Fibroblast of mammary gland (primary cell): Measurements from ENCODE around the gene USP21.
"Not testable (repeated sequence)": the region's sequence is repeated elsewhere in the genome, so short reads cannot be mapped to it uniquely, and the experiment has no call there.

ENCODE experiments used
- DNase-seq: peaks from one replicate; pipeline ENCODE4 v3.0.0-alpha.2; 2010; ENCODE audit warnings: low read depth
- H3K4me3 ChIP-seq: 2 replicates; pipeline ENCODE4 v1.5.1; 2011; ENCODE audit warnings: low read depth, mild to moderate bottlenecking, low read length, moderate library complexity; ENCODE audit not compliant: control insufficient read depth
- TF ChIP-seq, protein P1 (sequence below): conservative IDR thresholded peaks from 2 replicates; pipeline ENCODE4 v1.5.1; 2011; ENCODE audit warnings: low read depth, low read length, inconsistent platforms; ENCODE audit not compliant: control insufficient read depth, insufficient read depth

Gene USP21, protein sequence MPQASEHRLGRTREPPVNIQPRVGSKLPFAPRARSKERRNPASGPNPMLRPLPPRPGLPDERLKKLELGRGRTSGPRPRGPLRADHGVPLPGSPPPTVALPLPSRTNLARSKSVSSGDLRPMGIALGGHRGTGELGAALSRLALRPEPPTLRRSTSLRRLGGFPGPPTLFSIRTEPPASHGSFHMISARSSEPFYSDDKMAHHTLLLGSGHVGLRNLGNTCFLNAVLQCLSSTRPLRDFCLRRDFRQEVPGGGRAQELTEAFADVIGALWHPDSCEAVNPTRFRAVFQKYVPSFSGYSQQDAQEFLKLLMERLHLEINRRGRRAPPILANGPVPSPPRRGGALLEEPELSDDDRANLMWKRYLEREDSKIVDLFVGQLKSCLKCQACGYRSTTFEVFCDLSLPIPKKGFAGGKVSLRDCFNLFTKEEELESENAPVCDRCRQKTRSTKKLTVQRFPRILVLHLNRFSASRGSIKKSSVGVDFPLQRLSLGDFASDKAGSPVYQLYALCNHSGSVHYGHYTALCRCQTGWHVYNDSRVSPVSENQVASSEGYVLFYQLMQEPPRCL

DNA sequence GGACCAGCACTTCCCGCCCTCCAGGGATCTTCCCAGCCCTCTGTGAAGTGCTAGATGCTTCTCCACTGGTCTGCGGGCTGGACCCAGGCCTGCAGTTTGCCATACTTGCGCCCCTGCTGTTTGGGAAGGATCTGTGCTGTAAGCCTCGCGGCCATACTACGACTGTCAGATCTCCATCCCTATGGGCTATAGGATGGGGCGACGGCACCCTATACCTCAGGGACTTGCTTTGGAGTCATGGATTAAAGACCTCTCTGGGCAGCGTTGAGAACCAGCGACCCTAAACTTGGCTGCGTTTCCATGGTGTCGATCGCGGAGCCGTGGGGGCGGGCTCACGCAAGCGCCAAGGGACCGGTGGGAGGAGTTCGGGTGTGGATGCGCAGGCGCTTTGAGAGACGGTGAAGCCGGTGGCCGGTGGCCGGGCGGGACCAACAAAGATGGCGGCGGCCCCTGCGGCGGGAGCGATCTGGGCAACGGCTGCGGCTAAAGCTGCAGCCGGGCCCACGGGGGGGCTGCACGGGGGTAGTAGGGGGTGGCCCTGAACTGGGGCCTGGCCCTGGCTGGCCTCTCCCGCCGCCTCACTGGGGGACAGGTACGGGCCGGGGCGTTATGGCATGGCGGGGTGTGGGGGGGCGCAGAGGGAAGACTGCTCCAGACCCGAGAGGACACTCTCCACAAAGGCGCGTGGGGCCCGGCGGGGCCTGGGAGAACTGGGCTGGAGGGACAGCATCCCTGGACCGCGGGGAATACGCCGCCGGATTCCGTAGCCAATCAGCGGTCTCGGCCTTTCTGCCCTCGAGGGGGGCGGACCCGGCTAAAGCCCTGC lies at the start of gene USP21:
TSS of gene USP21 (plus strand) at position 414 of the 826 bp plus-strand sequence. CDS start 1,141 bp downstream, outside the sequence.
- TF ChIP-seq, protein P1, sequence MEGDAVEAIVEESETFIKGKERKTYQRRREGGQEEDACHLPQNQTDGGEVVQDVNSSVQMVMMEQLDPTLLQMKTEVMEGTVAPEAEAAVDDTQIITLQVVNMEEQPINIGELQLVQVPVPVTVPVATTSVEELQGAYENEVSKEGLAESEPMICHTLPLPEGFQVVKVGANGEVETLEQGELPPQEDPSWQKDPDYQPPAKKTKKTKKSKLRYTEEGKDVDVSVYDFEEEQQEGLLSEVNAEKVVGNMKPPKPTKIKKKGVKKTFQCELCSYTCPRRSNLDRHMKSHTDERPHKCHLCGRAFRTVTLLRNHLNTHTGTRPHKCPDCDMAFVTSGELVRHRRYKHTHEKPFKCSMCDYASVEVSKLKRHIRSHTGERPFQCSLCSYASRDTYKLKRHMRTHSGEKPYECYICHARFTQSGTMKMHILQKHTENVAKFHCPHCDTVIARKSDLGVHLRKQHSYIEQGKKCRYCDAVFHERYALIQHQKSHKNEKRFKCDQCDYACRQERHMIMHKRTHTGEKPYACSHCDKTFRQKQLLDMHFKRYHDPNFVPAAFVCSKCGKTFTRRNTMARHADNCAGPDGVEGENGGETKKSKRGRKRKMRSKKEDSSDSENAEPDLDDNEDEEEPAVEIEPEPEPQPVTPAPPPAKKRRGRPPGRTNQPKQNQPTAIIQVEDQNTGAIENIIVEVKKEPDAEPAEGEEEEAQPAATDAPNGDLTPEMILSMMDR, result peak; percentile 39
- peak; percentile 84 for DNase-seq
- H3K4me3 ChIP-seq, result peak within 1 kb of the TSS; percentile 91

DNA sequence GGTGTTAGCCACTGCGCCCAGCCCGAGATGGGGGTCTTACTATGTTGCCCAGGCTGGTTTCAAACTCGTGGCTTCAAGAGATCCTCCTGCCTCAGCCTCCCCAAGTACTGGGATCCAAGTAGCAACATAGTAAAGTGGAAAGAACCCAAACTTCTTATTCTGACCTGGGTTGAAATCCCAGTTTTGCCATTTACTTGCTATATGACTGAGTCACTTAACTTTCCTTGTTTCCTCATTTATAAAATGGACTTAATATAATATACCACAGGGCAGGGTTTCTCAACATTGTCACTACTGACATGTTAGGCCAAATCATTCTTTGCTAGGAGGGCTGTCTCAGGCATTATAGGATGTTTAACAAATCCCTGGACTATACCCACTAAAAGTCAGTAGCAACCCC lies 48.2 kb upstream of the USP21 start:
- DNase-seq, result no peak
- no peak overlapping the region for H3K4me3 ChIP-seq
- TF ChIP-seq, protein P1, result no peak

DNA sequence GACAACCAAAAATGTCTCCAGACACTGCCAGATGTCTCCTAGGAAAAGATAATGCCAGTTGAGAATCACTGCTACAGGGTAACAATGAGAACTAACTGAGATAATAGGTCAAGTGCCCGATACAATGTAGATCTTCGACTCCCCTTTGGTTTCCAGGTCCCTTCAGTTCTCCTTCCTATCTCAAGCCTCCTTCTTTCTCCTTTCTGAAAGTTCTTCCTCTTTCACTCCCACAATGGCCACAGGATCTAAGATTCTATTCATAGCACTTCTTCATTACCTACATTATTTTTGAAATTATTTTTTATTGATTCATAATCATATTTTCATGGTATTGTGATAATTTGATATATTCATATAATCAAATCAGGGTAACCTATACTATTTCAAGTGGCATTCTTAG lies 47.8 kb upstream of the USP21 start:
- no peak overlapping the region for H3K4me3 ChIP-seq
- TF ChIP-seq, protein P1, result no peak
- DNase-seq, result no peak

DNA sequence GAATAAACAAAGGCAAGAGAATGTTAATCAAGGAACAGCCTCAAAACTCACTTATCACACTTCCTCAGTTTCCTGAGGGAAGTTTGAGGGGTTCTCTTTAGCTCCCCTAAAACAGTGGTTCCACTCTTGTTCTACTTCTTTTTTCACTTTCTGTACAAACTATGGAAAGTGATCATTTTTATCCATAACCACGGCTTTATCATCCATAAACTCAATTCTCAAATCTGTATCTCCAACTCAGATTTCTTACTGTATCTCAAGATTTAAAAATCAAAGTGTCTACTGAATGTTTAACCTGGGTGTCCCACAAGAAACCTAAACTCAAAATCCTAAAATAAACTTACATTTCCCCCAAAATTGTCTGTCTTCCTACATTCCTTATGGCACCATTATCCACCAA lies 45.4 kb upstream of the USP21 start:
- TF ChIP-seq, protein P1, result no peak
- no peak overlapping the region for H3K4me3 ChIP-seq
- DNase-seq, result no peak

DNA sequence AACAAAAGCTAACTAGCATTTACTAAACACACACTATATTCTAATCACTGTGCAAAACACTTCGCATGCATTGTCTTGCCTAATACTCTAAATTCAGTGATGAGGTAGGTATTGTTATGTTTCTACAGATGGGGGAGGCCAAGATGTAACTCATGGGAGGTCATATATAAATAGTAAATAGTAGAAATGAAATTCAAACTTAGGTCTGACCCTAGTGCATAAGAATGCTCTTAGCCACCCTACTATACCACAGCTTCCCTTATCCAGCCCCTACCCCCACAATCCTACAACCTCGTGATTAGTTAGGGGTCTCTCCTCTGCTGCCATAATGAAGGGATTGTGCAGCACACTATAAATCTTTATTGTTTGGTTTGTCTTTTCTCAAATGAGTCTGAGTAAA lies 44.7 kb upstream of the USP21 start:
- TF ChIP-seq, protein P1, result no peak
- no peak for DNase-seq
- no peak overlapping the region for H3K4me3 ChIP-seq

DNA sequence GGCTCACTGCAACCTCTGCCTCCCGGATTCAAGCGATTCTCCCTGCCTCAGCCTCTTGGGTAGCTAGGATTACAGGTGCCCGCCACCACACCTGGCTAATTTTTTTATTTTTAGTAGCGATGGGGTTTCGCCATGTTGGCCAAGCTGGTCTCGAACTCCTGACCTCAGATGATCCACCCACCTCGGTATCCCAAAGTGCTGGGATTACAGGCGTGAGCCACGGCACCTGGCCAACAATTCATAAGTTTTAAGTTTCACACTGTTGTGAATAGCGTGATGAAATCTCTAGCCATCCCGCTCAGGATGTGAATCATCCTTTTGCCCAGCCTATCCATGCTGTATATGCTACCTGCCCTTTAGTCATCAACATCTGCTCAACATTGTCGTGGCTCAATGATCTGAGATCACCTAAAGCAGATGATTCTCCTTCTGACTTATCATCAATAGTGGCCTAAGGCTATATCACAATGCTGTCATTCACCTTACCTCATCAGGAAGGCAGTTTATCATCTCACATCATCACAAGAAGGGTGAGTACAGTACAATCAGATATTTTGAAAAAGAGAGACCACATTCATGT lies 44.1 kb upstream of the USP21 start:
- DNase-seq, result peak; percentile 97
- H3K4me3 ChIP-seq, result no peak overlapping the region
- TF ChIP-seq, protein P1, result no peak

DNA sequence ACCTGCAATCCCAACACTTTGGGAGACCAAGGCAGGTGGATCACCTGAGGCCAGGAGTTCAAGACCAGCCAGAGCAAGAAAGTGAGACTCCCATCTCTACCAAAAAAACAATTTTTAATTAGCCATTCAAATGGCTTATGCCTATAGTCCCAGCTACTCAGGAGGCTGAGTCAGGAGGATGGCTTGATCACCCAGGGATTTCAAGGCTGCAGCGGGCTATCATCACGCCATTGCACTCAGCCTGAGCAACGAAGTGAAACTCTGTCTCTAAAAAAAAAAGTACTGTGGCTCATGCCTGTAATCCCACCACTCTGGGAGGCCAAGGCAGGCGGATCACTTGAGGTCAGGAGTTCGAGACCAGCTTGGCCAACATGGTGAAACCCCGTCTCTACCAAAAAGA lies 43.3 kb upstream of the USP21 start:
- H3K4me3 ChIP-seq, DNase-seq: not testable (repeated sequence)
